Subcutaneous preadipocyte (primary cell): ENCODE measurements around the gene ZC3HAV1L. TPM values are rescaled to one million over a fixed set of nuclear protein-coding genes. Genes with fewer than 3 reads are reported as not detected.

ENCODE experiments used
- total RNA-seq: library from RNA; depleted of rRNA; stranded (reverse); fragments of >200 nt; gene quantifications from 2 replicates; pipeline ENCODE4 v1.2.3, GENCODE V29; 2012

ZC3HAV1L gene, protein sequence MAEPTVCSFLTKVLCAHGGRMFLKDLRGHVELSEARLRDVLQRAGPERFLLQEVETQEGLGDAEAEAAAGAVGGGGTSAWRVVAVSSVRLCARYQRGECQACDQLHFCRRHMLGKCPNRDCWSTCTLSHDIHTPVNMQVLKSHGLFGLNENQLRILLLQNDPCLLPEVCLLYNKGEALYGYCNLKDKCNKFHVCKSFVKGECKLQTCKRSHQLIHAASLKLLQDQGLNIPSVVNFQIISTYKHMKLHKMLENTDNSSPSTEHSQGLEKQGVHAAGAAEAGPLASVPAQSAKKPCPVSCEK
- total RNA-seq: 14.5 and 15.1 TPM in 2 replicates

DNA sequence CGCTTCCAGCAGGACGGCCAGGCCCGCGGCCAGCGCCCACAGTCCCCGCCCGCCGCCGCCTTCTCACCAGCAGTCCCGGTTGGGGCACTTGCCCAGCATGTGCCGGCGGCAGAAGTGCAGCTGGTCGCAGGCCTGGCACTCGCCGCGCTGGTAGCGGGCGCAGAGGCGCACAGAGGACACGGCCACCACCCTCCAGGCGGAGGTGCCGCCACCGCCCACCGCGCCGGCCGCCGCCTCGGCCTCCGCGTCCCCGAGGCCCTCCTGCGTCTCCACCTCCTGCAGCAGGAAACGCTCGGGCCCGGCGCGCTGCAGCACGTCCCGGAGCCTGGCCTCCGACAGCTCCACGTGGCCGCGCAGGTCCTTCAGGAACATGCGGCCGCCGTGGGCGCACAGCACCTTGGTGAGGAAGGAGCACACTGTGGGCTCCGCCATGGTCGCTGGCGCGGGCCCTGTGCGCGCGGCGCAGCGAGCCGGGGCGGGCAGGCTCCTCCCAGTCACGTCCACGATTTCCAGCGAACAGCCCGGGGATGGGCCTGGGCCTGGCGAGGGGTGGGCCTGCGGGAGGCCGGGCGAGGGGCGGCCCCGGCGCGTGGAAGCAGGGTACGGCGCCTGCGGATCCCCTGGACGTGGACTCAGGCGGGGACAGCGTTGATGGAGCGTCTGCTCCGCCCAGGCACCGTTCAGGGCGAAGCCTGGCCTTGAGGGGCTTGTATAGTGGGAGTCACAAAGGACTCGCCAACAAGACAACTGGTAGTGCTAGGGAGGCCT is at the start of gene ZC3HAV1L:
Gene ZC3HAV1L, minus strand, starts transcription at position 457 of the 768 bp plus-strand sequence. Its CDS starts 25 bp downstream, at position 432.

GRCh38 chr7:138981332-138982203 is 54.3 kb downstream of the ZC3HAV1L start, which contains the start of gene KIAA1549:
Gene KIAA1549, minus strand, starts transcription at chr7:138981389. Its CDS starts 120 bp downstream, at chr7:138981269.

Other genes with a start within 250 kb of the ZC3HAV1L start
- gene TMEM213, start 238.0 kb downstream of the ZC3HAV1L start, total RNA-seq: not detected in 2 replicates
- gene ATP6V0A4, start 237.8 kb downstream of the ZC3HAV1L start, total RNA-seq: not detected in 2 replicates
- gene KIAA1549, start 54.7 kb downstream of the ZC3HAV1L start, total RNA-seq: 0.37 and 1.2 TPM in 2 replicates
- gene ZC3HAV1, start 73.7 kb upstream of the ZC3HAV1L start, total RNA-seq: 37.8 and 52.2 TPM in 2 replicates
- gene UBN2, start 195.2 kb upstream of the ZC3HAV1L start, total RNA-seq: 4.8 and 5.5 TPM in 2 replicates